SKM-1 (cell line): ENCODE data around the gene KCNMB4.

ENCODE experiments used
- DNase-seq: peaks from one replicate; lab custom pipeline; 2025; ENCODE audit not compliant: unreplicated experiment; lab: John Stamatoyannopoulos, UW

Gene KCNMB4

DNA sequence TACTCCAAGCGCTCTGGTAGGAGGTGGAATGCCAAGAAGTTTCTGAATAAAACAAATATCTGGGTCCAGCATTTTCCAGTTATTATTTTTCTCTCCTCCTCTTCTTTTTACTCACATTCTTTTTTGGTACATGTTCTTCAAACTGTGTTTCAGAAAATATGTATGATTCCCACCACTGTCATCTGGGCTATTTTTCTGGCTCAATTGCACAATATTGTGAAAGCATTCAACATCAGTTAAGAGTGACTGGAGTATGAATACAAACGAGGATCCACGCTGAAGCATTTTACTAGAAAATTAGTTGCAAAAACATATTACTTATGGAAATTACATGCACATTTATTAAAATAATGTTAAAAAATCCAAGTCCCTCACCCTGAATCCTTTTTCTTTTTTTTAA, 61.5 kb downstream of the KCNMB4 start:
- DNase-seq = no peak

DNA sequence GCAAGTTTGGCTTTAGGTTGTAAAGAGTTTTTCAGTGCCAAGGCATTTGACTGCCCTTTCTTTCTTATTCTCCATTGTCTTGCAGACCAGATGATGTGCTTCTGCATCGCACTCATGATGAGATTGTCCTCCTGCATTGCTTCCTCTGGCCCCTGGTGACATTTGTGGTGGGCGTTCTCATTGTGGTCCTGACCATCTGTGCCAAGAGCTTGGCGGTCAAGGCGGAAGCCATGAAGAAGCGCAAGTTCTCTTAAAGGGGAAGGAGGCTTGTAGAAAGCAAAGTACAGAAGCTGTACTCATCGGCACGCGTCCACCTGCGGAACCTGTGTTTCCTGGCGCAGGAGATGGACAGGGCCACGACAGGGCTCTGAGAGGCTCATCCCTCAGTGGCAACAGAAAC, 64.3 kb downstream of the KCNMB4 start:
- no peak for DNase-seq

DNA sequence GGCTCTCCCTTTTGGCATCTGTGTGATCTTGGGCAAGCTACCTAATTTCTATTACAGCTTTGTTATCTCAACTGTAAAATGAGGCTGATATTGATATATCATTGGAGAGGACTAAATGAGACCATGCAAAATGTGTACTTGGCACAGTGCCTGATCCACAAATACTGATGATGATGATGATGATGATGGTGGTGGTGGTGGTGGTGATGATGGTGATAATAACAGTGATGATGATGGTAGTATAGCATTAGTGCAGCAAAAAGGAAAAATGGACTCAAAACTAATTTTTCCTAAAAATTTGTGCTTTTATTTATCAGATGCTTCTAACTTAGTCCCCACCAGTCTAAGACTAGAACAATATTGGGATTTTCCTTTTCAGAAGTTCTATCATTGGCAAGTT, 70.7 kb downstream of the KCNMB4 start:
- no peak for DNase-seq

DNA sequence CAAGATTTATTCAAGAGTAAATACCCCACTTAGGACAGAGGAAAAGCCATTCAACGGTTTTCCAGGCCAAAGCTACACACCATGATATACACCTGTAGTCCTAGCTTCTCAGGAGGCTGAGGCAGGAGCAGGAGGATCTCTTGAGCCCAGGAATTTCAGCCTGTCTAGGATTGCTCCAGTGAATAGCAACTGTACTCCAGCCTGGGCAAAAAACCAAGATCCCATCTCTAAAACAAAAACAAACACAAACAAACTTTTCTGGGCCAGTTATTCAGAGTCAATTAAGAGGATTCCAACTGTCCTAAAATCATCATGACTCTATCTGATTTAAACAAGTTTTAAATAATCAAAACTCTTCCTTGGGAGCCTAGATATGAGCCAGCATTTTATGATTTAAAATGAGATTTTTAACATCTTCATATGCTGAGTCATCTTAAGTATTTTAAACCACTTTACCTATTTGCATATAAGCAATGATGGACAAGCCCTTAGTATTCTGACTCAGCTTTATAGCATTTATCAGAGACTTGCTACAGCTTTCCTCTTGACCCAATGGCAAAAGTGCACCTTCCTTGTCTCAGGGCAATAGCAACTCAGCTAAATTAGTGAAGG, 77.1 kb downstream of the KCNMB4 start:
- no peak for DNase-seq

DNA sequence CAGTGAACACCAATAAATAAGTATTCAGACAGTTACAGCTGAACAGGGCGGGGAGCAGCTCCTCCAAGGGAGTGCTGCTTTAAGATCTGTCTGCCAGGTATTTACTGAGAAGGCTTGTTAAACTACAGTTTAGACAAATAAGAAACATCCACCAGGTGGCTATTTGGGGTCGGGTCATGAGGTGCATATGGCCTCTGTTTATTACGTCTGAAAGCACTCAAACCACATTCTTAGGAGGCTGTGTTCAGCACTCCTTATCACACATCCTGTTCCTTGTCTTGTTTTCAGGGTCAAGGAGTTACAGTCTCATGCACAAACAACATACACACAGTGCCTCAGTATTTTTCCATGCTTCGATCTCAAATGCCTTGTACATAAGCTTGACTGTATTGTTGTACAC, 78.8 kb downstream of the KCNMB4 start:
- DNase-seq = no peak

DNA sequence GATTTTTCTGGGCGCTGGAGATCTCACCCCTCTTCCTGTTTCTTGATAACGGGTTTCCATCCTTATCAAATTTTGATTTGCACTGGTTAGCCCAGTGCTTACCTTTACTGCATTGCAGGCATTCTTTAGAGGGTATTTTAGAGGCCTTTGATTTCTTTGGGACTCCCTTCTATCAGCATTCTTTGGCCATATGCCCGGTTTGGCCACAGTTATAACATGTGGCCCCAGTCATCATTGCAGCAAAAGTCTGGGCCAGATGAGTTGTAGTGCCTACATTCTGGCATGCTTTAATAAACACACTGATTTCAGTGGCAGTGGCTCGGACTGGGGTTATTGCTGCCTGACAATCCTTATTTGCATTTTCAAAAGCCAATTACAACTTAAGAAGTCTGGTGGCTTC, 82.3 kb downstream of the KCNMB4 start:
- no peak for DNase-seq

DNA sequence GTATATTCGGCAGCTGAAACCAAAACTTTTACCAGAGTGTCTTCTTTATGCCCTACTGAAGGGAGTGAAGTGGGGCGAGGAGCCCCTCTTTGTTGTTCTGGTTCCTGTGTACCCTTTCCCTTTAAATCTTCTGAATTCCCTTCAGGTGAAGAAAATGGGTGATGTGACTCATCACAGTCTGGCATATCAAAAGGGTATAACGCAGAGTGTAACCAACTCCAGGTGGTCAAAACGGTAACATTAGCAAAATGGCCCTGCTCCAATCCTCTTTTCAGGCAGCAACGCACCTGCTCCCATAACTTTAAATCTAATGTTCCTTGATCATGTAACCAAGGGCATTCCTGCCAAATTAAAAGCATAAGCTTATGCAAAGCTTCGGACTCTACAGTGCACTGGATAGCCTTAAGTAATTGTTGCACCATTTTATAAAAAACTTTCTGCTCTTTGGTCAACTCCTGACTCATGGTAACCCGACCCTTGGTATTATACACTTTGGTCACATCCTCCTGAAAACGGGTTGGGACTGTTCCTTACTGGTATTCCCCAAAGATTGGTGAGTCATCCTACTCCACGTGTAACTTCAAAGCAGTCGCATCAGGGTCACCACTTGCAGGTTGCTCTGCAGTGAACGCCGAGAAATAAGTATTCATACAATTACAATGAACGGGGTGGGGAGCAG, 83.1 kb downstream of the KCNMB4 start:
- no peak for DNase-seq

DNA sequence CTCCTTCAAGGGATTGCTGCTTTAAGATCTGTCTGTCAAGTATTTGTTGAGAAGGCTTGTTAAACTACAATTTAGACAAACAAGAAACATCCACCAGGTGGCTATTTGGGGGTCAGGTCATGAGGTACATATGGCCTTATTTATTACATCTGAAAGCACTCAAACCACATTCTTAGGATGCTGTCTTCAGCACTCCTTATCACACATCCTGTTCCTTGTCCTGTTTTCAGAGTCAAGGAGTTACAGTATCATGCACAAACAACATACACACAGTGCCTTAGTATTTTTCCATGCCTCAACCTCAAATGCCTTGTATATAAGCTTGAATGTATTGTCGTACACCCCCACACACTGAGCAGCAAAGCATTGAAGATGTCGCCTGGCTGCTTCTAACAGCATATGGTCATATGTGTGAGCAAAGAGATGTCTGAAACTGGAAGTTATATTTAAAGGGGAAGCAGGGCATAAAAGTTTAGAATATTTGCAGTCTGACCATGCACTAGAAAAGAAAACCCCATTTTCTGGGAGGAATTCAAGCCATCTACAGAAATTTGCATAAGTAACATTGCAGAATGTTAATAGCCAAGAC, 83.8 kb downstream of the KCNMB4 start:
- DNase-seq = no peak

DNA sequence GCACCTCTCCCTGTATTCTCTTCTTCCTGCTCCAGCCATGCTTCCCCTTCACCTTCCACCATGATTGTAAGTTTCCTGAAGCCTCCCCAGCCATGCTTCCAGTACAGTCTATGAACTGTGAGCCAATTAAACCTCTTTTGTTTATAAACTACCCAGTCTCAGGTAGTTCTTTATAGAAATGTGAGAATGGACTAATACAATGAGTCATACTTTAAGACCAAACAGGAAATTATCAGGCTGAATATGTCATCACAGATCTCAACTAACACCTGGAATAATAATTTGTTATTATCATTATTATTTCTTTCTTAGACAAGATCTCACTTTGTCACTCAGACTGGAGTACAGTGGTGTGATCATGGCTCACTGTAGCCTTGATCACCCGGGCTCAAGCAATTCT, 85.4 kb downstream of the KCNMB4 start:
- DNase-seq = no peak

DNA sequence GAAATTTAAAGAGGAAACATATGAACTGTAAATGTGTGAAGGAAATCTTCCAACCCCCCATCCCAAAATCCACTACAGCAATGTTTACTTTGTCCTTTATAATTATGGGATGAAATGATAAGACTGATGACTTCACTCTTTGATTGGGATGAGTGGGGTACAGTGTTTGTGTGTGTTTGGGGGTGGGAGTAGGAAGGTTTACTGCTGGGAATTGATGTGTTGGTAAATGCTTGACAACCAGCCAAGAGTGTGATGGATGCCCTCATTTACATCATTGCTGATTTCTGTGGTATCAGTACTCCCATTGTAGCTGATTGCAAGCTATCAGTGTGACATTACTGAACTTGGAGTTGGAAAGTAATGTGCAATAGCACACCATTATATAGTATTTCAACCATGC, 90.9 kb downstream of the KCNMB4 start:
- DNase-seq = no peak

DNA sequence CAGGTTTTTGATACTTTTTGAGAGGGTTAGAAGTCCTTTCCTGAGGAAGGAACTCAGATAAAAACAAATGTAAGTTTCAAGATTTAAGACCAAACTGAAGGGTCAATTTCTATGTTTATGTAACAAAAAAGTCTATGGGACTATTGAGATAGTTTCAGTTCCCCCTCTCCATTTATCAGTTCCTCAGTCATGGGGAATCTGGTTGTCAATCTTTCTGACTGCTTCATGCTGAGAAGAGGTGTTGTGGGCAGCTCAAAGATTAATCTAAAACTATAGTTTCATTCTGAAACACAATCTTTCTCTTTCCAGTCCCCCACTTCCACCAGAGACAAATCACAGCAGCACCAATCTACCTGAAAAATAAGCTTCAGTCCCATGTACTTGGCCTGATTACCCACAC, 93.7 kb downstream of the KCNMB4 start:
- DNase-seq = no peak

DNA sequence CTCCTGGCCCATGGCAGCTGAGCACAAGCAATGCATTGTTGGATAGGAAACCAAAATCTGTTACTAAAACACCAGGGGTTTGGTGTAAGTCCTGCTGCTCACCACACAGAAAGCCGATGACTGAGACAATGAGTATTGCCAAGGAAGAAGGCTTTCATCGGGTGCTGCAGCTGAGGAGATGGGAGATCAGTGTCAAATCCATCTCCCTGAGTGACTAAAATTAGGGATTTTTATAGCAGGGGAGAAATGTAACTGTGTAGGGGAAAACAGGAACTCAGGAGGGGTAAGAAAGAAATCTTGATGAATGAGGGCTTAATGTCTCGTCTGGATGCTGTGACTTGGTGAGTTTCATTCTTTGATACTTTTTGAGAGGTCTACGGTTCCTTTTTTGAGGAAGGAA, 97.9 kb downstream of the KCNMB4 start:
- no peak for DNase-seq

DNA sequence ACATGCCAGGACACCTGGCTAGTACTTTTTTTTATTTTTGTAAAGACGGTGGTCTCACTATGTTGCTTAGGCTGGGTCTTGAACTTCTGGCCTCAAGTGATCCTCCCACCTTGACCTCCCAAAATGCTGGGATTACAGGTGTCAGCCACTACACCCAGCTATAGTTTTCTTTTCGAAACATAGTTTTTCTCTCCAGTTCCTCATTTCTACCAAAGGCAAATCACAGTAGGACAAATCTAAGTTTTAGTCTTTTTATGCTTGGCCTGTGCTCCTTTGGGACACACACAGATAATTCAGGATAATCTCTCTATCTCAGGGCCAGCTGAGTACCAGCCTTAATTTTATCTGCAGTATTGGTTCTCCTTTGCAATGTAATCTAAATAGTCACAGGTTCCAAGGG, 100.7 kb downstream of the KCNMB4 start:
- no peak for DNase-seq

DNA sequence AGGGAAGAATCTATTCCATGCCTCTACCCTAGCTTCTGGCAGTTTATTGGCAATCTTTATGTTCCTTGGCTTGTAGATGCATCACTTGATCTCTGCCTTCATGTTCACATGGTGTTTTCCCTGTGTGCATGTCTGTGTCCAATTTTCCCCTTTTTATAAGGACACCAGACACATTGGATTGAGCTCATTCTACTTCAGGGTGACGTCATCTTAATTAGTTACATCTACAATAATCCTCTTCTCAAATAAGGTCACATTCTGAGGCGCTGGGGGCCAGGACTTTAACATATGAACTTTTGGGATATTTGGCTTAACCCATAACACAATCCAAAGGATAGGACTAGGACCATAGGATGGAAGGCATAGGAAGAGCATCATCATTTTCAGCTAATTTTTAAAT, 101.4 kb downstream of the KCNMB4 start:
- no peak for DNase-seq

DNA sequence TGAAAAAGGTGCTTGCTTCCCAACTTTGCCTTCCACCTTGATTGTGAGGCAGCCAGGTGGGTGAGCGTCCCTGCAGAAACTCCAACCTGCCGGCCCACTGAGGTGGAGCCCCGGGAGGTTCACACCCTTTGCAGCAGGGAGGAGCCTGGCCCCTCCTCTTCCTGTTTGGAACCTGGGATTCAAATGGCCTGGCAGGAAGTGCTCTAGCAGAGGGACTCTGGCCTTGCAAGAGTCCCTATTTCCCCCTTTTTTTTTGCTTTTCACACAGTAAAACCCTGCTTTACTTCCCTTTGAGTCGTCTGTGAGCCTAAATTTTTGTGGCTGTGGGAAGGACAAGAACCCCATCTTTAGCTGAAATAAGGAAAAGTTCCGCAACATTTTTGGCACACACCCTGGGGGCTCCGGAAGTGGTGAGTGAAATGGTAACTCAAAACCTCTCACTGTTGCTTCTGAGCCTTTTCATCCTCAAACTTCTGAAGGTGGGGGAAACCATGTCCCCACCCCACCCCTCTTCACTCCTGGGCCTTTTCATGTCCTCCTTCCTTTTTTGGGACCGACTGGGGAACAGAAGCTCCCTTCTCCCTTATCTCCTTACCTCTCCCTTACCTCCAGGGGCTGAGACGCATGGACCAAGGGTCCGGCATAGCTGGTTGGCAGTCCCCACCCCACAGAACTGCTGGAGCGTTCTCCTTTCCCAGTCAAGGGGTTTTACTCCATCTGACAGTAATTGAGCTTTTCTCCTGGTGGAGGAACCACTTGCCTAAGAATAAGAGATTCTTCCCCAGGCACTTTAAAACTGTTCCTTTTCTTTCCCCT, 102.0 kb downstream of the KCNMB4 start:
- peak; percentile 22 for DNase-seq

DNA sequence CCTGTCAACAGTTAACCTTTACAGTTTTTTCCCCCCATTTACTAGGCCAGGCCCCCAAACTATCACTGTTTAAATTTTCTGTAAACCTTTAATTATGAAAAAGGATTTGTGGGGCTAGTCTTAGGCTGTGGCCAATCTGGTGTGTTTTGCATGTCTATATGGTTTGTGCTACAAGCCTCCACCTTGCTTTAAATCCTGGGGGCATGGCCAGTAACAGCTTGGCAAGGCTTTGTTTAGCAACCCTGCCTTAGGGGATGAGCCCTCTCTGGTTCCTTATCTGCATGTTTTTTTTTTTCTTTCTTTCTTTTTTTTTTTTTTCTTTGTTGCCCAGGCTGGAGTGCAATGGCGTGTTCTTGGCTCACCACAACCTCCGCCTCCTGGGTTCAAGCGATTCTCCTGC, 102.7 kb downstream of the KCNMB4 start:
- no peak for DNase-seq

DNA sequence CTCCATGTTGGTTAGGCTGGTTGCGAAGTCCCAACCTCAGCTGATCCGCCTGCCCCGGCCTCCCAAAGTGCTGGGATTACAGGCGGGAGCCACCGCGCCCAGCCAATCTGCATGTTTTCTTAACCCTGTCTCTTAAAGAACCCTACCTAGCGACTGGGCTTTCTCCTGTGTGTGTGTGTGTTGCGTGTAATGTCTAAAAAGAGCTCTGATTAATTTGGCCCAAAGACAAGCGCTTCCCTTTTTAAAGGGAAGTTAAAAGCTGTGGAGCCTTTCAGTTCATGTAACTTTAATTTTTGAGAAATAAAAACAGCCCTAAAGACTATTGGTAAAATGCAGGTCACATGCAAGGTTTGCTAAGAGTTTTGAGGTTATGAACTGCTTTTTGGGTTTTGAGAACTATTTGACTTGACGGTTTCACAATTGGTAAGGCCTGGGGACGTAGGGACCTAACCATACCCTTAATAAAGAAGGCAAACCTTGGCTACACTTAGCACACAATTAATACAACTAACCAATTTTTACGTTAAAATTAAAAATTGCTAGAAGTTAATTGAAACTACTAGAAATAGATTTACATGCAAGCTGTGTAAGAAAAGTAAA, 103.2 kb downstream of the KCNMB4 start:
- DNase-seq = peak; percentile 1

DNA sequence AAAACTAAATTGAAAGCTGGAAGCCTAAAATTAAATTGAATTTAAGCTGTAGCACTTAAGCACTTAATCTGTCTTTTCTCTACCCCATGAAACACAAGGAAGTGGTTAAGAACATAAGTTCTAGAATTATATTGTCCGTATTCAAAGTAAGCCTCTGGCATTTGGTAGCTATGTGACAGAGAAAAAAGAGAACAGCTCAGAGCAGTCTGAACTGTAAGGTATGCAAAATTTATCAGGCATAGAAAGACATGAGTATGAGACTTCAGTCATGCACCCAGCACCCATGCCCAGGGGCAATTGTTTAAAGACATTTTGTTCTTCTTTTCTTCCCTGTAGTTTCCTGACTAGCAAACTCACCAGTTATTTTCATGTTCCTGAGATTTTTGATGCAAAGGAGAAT, 116.7 kb downstream of the KCNMB4 start:
- no peak for DNase-seq
